Calu3 (cell line): Measurements from ENCODE around the gene WNK1. TPM values are rescaled to one million over a fixed set of nuclear protein-coding genes. Genes with fewer than 3 reads are reported as not detected.

Source experiments
- BruUV-seq: library from RNA; stranded (reverse); fragments of 400-500 nt; replicated peaks from 2 replicates; lab custom pipeline; 2021; lab: Mats Ljungman, UMichigan
- CTCF ChIA-PET: fragments of 300-600 bp; sonication (Branson Sonifier 250); formaldehyde crosslinking; loops from one replicate; lab custom pipeline; 2022; ENCODE audit warnings: antibody characterized with exemption; lab: Charles Lee
- DNase-seq: peaks from one replicate; pipeline ENCODE4 v3.0.0; 2022
- H3K27ac Mint-ChIP-seq: one replicate; pipeline ENCODE4 v1.8.0; 2022; ENCODE audit warnings: mixed read lengths; ENCODE audit not compliant: unreplicated experiment
- H3K27me3 Mint-ChIP-seq: one replicate; pipeline ENCODE4 v1.8.0; 2022; ENCODE audit warnings: mixed read lengths; ENCODE audit not compliant: unreplicated experiment
- H3K36me3 Mint-ChIP-seq: one replicate; pipeline ENCODE4 v1.8.0; 2022; ENCODE audit warnings: mild to moderate bottlenecking, moderate library complexity, mixed read lengths; ENCODE audit not compliant: insufficient read depth, unreplicated experiment
- H3K4me1 Mint-ChIP-seq: one replicate; pipeline ENCODE4 v1.8.0; 2022; ENCODE audit warnings: mild to moderate bottlenecking, low read depth, mixed read lengths; ENCODE audit not compliant: unreplicated experiment
- H3K4me3 Mint-ChIP-seq: one replicate; pipeline ENCODE4 v1.8.0; 2022; ENCODE audit warnings: mild to moderate bottlenecking, low read depth, moderate library complexity, mixed read lengths; ENCODE audit not compliant: unreplicated experiment
- H3K9me3 Mint-ChIP-seq: one replicate; pipeline ENCODE4 v1.8.0; 2022; ENCODE audit warnings: low read depth, mixed read lengths; ENCODE audit not compliant: unreplicated experiment
- intact Hi-C: fragments of 100-400 bp; cut with micrococcal nuclease; formaldehyde crosslinking; loops from one replicate; pipeline ENCODE4 v1.10.0; 2022; ENCODE audit not compliant: unreplicated experiment
- total RNA-seq: library from RNA; stranded (reverse); gene quantifications from 2 replicates; pipeline ENCODE4 v1.2.3, GENCODE V29; 2022
- TF ChIP-seq, protein P1 (sequence below): fragments of 200-600 bp; IDR thresholded peaks from one replicate; pipeline ENCODE4 v1.8.0; 2022; ENCODE audit warnings: antibody characterized with exemption; ENCODE audit not compliant: unreplicated experiment

Gene WNK1
- total RNA-seq, 1 experiment from 2014 or later: 107 TPM

DNA sequence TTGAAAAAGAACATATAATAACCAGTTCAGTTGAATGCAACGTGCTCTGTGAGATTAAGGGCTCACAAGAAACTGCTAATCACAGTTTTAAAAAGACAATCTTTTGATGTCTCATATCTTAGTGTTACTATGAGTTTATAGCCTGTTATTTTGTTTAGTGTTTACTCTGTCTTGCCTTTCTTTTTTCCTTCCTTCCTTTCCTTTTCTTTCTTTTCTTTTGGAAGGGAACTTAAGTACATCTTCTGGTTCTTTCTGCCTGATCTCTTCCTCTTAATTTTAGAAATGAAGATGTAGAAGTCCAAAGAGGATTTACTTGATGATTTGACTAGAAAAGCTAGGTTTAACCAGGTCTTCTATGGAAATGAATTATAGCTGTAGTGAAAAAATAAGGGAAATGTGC lies 38.2 kb downstream of the WNK1 start:
- CTCF ChIA-PET: no interaction called here
- H3K4me3 Mint-ChIP-seq: no peak overlapping the region
- DNase-seq: no peak
- H3K4me1 Mint-ChIP-seq: peaks cover 40% of the 10 kb centered on the region
- no peaks in the 10 kb centered on the region for H3K9me3 Mint-ChIP-seq
- H3K27me3 Mint-ChIP-seq: no peaks in the 10 kb centered on the region
- intact Hi-C loops: loop anchor here (5.0 kb wide), 1 partner anchor 33 kb away; no protein-coding TSS in a partner anchor
- H3K27ac Mint-ChIP-seq: no peak overlapping the region
- no TSS peak for BruUV-seq
- TF ChIP-seq, protein P1, sequence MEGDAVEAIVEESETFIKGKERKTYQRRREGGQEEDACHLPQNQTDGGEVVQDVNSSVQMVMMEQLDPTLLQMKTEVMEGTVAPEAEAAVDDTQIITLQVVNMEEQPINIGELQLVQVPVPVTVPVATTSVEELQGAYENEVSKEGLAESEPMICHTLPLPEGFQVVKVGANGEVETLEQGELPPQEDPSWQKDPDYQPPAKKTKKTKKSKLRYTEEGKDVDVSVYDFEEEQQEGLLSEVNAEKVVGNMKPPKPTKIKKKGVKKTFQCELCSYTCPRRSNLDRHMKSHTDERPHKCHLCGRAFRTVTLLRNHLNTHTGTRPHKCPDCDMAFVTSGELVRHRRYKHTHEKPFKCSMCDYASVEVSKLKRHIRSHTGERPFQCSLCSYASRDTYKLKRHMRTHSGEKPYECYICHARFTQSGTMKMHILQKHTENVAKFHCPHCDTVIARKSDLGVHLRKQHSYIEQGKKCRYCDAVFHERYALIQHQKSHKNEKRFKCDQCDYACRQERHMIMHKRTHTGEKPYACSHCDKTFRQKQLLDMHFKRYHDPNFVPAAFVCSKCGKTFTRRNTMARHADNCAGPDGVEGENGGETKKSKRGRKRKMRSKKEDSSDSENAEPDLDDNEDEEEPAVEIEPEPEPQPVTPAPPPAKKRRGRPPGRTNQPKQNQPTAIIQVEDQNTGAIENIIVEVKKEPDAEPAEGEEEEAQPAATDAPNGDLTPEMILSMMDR: no peak
- no peaks in the 10 kb centered on the region for H3K36me3 Mint-ChIP-seq

DNA sequence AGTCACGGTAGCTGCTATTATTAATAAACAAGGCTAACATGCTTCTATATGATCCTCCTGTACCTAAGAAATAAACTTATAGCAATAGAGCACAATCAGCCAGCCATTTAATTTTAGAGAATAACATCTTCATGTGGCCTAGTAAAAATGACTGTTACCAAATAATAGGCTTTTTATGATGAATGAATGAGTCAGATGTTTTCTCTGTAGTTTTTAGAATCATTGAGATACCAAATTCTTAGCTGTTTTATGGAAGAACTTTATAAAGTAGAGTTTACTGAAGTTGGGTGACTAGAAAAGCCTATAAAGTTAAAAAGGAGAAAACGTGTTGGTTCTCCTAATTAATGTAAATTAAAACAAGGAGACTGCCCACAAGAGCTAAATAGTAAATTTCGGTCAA lies 40.7 kb downstream of the WNK1 start:
- BruUV-seq: no TSS peak
- Mint-ChIP-seq H3K9me3 (no peaks in the 10 kb centered on the region), H3K27ac (no peak overlapping the region), H3K36me3 (no peaks in the 10 kb centered on the region), H3K27me3 (no peaks in the 10 kb centered on the region), H3K4me3 (no peak overlapping the region), H3K4me1 (peaks cover 51% of the 10 kb centered on the region)
- TF ChIP-seq, protein P1: no peak
- intact Hi-C loops: loop anchor here (5.0 kb wide), 1 partner anchor 36 kb away; no protein-coding TSS in a partner anchor
- CTCF ChIA-PET: interaction anchor here (0.6 kb wide), 1 partner anchor 9 kb away, joined by 3 read pairs; no protein-coding TSS in a partner anchor
- DNase-seq: no peak

DNA sequence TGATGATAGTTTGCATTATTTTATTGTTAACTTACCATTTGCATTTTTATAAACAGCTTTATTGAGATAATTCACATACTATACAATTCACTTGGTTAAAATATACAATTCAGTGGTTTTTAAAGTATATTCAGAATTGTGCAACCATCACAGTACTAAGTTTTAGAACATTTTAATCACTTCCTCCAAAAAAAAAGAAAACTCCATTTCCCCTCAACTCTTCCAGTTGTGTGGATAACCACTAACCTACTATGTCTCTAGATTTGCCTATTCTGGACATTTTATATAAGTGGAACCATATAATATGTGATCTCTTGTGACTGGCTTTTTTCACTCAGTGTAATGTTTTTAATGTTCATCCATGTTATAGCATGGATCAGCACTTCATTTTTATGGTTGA lies 41.3 kb downstream of the WNK1 start:
- intact Hi-C loops: loop anchor here (5.0 kb wide), 1 partner anchor 36 kb away; no protein-coding TSS in a partner anchor
- TF ChIP-seq, protein P1: no peak
- H3K36me3 Mint-ChIP-seq: no peaks in the 10 kb centered on the region
- H3K27ac Mint-ChIP-seq: no peak overlapping the region
- H3K4me1 Mint-ChIP-seq: peaks cover 48% of the 10 kb centered on the region
- no peaks in the 10 kb centered on the region for H3K27me3 Mint-ChIP-seq
- H3K4me3 Mint-ChIP-seq: no peak overlapping the region
- no peaks in the 10 kb centered on the region for H3K9me3 Mint-ChIP-seq
- DNase-seq: no peak
- BruUV-seq: no TSS peak
- CTCF ChIA-PET: no interaction called here

DNA sequence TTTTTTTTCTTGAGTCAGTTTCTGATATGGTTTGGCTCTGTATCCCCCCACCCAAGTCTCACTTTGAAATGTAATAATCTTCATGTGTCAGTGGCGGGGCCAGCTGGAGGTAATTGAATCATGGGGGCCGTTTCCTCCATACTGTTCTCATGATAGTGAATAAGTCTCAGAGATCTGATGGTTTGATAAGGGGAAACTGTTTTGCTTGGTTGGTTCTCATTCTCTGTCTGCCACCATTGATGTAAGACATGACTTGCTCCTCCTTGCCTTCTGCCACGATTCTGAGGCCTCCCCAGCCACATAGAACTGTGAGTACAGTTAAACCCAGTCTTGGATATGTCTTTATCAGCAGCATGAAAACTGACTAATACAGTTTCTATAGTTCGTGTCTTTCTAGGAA lies 42.9 kb downstream of the WNK1 start:
- Mint-ChIP-seq H3K4me3 (no peak overlapping the region), H3K27ac (no peak overlapping the region), H3K9me3 (no peaks in the 10 kb centered on the region), H3K27me3 (no peaks in the 10 kb centered on the region), H3K4me1 (peaks cover 34% of the 10 kb centered on the region), H3K36me3 (no peaks in the 10 kb centered on the region)
- BruUV-seq: no TSS peak
- TF ChIP-seq, protein P1: no peak
- DNase-seq: no peak
- intact Hi-C loops: no loop called here
- CTCF ChIA-PET: no interaction called here
